RPMI8226 (cell line): Measurements from ENCODE around the gene SLC47A1.
"Not testable (repeated sequence)": the region's sequence is repeated elsewhere in the genome, so short reads cannot be mapped to it uniquely, and the experiment has no call there.

Source experiments
- DNase-seq: peaks from one replicate; pipeline ENCODE4 v3.0.0-alpha.2; 2015

Gene SLC47A1

GRCh38 chr17:19558946-19559345 is 25.3 kb downstream of the SLC47A1 start:
- DNase-seq: no peak

DNA sequence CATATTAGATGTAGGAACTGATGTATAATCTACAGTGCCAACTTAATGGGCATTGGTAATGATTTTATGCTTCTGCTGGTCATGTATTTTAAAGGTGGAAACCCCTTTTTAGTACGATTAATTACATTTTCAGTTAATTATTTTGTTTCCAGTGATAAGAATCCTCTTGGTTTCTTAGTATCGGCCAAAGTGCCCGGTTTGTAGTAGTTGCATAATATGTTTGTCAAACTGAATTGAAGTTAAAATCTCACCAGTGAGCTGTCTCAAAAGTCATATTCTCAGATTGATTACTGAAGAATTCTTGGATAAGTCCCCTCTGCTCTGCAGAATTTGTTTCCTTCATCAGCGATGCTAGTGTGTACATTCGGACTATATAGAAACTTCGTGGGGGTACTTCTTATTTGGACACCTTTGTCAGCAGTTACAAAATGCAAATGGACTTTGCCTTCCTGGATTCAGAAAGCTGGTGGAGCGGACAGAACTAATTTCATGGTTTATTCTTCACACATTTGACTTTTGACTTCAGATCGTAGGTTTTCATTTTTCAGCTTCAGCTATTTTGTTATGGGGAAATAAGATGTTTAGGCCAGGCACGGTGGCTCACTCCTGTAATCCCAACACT is 28.2 kb downstream of the SLC47A1 start:
- no peak for DNase-seq

DNA sequence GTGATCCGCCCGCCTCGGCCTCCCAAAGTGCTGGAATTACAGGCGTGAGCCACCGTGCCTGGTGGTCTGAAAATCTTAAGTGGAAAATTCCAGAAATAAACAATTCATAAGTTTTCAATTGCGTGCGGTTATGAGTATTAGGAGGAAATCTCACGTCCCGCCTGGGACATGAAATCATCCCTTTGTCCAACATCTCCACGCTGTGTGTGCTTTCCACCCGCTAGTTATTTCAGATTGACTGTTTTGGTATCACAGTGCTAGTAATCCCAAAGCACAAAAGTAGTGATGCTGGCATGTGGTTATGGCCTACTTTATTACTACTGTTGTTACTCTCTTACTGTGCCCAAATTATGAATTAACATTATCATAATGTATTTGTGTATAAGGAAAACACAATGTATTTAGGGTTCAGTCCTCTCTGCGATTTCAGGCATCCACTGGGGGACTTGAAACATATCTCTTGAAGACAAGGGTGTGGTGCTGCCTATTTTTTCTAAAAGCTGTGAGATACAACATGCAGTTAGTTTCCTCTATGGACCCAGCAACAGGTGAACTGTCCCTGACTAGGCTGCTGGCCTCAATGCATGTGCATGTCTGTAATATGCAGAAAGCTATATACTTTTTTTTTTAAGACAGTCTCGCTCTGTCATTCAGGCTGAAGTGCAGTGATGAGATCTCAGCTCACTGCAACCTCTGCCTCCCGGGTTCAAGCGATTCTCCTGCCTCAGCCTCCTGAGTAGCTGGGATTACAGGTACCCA is 32.3 kb downstream of the SLC47A1 start:
- DNase-seq: no peak

GRCh38 chr17:19567216-19568015 is 33.8 kb downstream of the SLC47A1 start:
- DNase-seq: no peak

DNA sequence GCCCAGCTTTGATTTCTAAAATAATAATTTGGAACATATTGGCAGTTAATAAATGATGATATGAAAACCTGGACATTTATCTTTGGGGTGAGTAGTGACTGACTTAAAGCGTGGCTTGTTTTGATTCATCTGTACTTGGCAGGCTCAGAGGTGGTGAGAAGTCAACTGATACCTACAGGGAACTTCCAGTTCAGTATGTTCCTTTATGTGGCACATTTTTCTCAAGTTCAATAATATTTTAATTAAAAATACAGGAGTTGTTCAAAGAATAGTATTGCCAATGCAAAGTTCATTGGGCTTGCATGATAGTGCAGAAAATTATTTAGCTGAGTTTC is 34.3 kb downstream of the SLC47A1 start:
- no peak for DNase-seq

GRCh38 chr17:19569785-19570543 is 36.3 kb downstream of the SLC47A1 start:
- DNase-seq: peak; percentile 46

DNA sequence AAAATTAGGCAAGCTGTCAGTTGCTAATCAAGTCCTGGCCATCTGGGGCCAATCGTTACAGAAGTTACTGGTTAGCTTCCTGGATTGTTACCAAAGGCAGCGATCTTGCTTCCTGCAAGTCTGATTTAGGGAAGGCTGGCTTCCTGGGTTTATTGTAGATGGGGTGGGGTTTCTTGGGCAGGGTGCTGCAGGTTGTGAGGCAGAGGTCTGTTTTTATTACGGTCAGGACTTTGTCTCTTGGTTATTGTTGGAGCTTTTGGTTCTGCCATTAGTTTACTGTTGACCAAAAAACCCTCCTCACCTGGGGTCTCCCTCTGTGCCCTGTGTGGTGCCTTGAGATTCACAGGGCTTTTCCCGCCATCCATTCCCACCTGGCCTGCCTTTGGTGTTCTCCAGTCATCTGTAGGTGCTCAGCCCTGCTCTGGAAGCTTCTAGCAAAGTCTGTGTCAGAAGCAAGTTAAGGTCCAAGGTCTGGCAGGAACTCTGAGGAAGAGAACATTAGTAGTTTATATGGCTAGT is 36.9 kb downstream of the SLC47A1 start:
- DNase-seq: no peak

DNA sequence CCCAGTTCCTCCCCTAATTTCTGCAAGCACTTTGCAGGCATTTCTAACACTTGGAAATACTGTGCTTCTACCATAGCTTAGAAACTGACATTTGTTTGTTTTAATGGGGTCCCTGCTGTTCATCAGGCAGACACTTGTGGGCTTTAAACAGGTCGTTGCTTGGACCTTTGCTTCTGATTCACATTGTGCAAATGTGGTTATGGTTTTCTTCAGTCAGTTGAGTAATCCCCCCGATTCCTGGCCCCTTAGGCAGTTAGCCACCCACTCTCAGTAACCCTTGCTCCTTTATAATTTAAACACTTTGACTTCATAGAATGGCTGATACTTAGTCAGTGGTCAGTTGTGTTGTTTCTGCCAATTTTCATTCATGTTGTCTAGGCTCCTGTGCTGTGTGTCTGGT is 39.4 kb downstream of the SLC47A1 start:
- DNase-seq: no peak

DNA sequence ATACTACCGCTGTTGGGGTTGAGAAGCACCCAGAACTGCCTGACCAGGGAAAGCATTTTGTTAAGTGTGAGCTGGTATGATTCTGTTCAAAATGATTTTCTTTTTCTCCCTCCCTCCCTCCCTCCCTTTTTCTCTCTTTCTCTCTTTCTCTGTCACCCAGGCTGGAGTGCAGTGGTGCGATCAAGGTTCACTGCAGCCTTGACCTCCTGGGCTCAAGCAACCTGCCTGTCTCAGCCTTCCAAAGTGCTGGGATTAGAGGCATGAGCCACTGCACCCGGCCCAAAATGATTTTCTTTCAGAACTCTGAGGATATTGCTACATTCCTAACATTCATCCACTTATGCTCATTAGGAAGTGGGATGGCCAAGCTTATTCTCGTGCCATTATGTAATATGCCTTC is 41.3 kb downstream of the SLC47A1 start:
- no peak for DNase-seq

GRCh38 chr17:19578545-19578944 is 44.9 kb downstream of the SLC47A1 start:
- DNase-seq: no peak

DNA sequence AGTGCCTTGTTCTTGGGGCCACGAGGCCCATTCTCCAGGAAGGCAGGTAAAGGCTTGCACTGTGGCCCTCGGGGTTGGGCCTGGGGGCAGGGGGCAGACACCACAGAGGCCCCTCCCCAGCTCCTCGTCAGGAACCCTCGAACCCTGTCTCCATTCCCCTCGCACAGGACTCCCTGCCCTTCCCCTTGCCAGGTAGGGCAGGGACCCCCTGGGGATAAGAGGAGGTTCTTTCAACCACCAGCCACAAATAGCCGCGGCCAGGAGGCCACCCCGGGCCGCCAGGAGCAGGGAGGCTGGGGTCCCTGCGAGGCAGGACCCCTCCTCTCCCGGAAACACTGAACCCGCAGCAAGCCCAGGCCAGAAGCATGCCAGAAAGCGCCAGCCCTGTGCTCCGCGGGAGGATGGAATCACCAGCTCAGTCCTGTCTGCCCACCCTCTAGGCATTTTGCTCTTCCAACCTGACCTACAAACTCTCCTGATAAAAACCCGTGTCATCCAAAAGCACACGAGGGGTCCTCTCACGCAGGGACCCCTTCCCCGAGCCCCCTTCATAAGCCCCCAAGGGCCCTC is 45.6 kb downstream of the SLC47A1 start:
- no peak for DNase-seq

DNA sequence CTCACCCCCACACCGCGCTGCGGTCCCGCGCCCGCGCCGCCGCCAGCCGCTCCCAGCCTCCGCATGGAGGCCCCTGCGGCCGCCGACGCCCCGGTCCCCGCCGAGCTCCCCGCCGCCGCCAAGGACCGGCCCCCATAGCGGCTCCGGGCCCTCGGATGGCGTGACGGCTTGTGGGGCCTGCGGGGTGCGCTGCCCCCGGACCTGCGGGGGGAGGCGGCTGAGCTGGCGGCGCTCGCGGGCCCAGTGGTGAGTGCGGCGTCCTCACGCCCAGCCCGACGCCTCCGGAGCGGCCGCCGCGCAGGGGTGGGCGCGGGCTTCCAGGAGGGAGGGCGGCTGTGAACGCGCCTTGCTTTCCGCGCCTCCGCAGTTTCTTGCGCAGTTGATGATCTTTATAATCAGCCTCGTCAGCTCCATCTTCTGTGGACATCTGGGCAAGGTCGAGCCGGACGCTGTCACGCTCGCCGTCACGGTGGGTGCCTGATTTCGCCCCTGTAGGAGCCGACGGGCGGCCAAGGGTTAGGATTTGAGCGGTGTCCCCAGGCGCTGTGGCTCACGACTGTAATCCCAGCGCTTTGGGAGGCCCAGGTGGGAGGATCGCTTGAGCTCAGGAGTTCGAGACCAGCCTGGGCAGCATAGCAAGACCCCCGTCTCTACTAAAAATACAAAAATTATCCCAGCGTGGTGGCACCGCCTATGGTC is 46.4 kb downstream of the SLC47A1 start:
- no peak for DNase-seq

GRCh38 chr17:19580566-19580920 is 46.9 kb downstream of the SLC47A1 start:
- DNase-seq: not testable (repeated sequence)

DNA sequence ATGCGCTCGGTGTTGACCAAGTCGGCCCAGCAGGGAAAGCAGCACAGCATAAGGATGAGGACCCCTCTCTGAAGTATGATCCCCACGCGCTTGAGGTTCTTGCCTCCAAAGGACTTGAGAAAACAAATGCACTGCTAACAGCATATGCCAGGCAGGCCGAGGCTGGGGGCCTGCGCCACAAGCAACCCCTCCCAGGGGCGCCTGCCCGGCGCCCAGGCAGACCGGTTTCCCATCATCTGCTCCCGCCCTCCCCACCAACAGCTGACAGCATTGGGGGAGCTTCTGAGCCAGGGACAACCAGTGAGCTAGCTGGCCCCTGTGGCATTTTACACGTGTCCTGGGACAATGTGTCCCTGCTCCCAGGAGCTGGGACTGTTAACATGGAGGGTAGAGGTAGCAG is 48.5 kb downstream of the SLC47A1 start:
- DNase-seq: not testable (repeated sequence)

DNA sequence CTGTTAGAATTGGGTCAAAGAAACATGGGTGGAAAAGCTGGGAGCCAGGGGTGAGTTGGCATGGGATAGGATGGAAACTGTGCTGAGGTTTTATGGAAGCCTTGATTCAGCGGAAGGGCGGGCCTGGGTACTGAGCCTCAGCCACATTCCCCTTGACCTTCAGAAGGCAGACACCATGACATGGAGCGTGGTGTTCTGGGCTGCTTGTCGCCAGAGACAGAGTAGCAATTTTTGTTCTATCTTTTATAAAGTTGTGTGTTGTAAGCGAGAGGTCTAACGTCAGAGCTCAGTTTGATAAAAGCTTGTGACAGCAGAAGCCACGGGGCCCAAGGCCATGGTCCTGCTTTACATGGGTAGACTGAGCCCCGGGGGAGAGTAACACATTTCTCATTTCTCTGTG is 50.2 kb downstream of the SLC47A1 start:
- no peak for DNase-seq

- DNase-seq: no peak
These were observed 56.8 kb downstream of the SLC47A1 start for GRCh38 chr17:19590451-19590850.

DNA sequence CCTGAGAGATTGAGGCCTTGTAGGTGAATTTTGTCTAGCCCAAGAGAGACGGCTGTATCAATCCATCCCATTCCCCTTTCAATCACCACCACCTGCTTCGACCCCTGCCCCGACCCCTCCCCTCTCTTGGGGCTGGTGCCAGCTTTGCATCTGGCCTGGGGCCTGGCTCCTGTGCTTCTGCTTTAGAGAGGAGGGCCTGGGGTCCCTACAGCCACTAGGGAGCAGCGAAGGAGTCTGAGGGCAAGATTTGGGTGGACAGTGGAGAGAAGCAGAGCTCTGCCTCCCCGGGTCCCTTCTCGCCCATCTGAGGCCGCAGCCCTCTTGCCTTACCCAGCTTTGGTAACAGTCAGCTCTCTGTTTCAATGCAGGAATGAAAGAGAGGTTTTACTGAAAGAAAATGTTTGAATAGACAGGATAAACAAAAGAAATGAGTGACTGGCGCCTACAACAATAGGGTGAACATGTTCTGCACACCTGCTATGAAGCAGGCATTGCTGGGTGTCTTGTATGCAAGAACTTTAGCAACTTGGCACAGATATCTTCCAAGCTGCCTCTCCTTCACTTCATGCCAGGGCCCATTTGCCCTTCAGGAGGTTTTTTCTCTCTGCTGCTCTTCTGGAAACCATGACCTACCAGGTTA is 57.4 kb downstream of the SLC47A1 start:
- DNase-seq: no peak

GRCh38 chr17:19592316-19592715 is 58.7 kb downstream of the SLC47A1 start:
- DNase-seq: no peak

DNA sequence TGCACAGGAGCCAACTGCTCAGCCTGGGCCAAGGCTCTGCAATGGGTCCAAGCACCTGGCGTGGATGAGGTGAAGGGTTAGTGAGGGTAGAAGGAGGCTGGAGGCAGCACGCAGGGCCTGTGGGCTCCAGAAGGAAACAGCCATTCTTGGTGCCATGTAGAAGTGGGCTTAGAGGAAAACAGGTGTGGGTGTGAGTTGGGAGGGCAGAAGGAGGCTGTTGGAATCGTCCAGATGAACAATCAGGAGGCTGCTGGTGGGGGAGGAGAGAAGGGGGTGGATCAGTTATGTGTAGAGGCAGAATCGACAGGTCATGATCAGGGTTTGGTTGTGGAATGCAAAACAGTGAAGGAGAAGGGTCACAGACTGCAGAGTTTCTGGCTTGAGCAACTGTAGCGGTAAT is 63.2 kb downstream of the SLC47A1 start:
- no peak for DNase-seq

- no peak for DNase-seq
These were observed 76.7 kb downstream of the SLC47A1 start for GRCh38 chr17:19610311-19610710.

GRCh38 chr17:19610879-19611278 is 77.2 kb downstream of the SLC47A1 start:
- DNase-seq: no peak

- DNase-seq: no peak
These were observed 80.3 kb downstream of the SLC47A1 start for GRCh38 chr17:19613979-19614378.
